Neural progenitor cell (in vitro differentiated cells): ENCODE data around the gene LITAFD. TPM values are rescaled to one million over a fixed set of nuclear protein-coding genes. Genes with fewer than 3 reads are reported as not detected.
A peak's percentile ranks its signal among the peaks of the same experiment; 100 is the strongest.

ENCODE experiments used
- DNase-seq: peaks from one replicate; pipeline ENCODE4 v3.0.0-alpha.2; 2016; ENCODE audit warnings: low spot score
- H2AFZ ChIP-seq: fragments of 200-600 bp; sonication (generic); replicated peaks from 2 replicates; pipeline ENCODE4 v1.6.1; 2016; ENCODE audit warnings: antibody characterized with exemption
- H3F3A ChIP-seq: fragments of 200-600 bp; sonication (generic); 2 replicates; pipeline ENCODE4 v1.6.1; 2016; ENCODE audit warnings: antibody characterized with exemption, low read depth
- H3K27ac ChIP-seq: fragments of 200-600 bp; sonication (generic); 2 replicates; pipeline ENCODE4 v1.5.1; 2016; ENCODE audit warnings: mild to moderate bottlenecking
- H3K27me3 ChIP-seq: fragments of 200-600 bp; sonication (generic); 2 replicates; pipeline ENCODE4 v1.6.1; 2016; ENCODE audit warnings: mild to moderate bottlenecking, moderate library complexity
- H3K36me3 ChIP-seq: fragments of 200-600 bp; sonication (generic); 2 replicates; pipeline ENCODE4 v1.5.1; 2016
- H3K4me1 ChIP-seq: fragments of 200-600 bp; sonication (generic); 2 replicates; pipeline ENCODE4 v1.6.1; 2016; ENCODE audit warnings: mixed run types
- H3K4me2 ChIP-seq: fragments of 200-600 bp; sonication (generic); 2 replicates; pipeline ENCODE4 v1.6.1; 2016
- H3K4me3 ChIP-seq: fragments of 200-600 bp; sonication (generic); 2 replicates; pipeline ENCODE4 v1.5.1; 2016
- H3K79me2 ChIP-seq: fragments of 200-600 bp; sonication (generic); 2 replicates; pipeline ENCODE4 v1.6.1; 2016; ENCODE audit warnings: low read depth
- H3K9ac ChIP-seq: fragments of 200-600 bp; sonication (generic); 2 replicates; pipeline ENCODE4 v1.6.1; 2016
- H3K9me3 ChIP-seq: fragments of 200-600 bp; sonication (generic); 2 replicates; pipeline ENCODE4 v1.5.1; 2016; ENCODE audit warnings: low read depth
- H4K20me1 ChIP-seq: fragments of 200-600 bp; sonication (generic); 2 replicates; pipeline ENCODE4 v1.6.1; 2016; ENCODE audit warnings: low read depth
- H3K27ac Mint-ChIP-seq: 3 replicates; pipeline ENCODE4 v1.8.0; 2021; ENCODE audit warnings: mixed read lengths
- H3K27me3 Mint-ChIP-seq: 2 replicates; pipeline ENCODE4 v1.8.0; 2022; ENCODE audit warnings: low read depth, mild to moderate bottlenecking, inconsistent platforms, moderate library complexity, mixed read lengths; ENCODE audit not compliant: insufficient read depth
- H3K36me3 Mint-ChIP-seq: 3 replicates; pipeline ENCODE4 v1.8.0; 2021; ENCODE audit warnings: mixed read lengths
- H3K4me1 Mint-ChIP-seq: 3 replicates; pipeline ENCODE4 v1.8.0; 2021; ENCODE audit warnings: mixed read lengths
- H3K4me3 Mint-ChIP-seq: 3 replicates; pipeline ENCODE4 v1.8.0; 2021; ENCODE audit warnings: mild to moderate bottlenecking, moderate library complexity, mixed read lengths
- H3K9me3 Mint-ChIP-seq: 3 replicates; pipeline ENCODE4 v1.8.0; 2020; ENCODE audit warnings: mixed read lengths
- EZH2 ChIP-seq: fragments of 200-600 bp; sonication (generic); IDR thresholded peaks from 2 replicates; pipeline ENCODE4 v1.6.1; 2017; ENCODE audit warnings: antibody characterized with exemption, mild to moderate bottlenecking, moderate library complexity
- EZH2phosphoT487 ChIP-seq: fragments of 200-600 bp; sonication (generic); IDR thresholded peaks from 2 replicates; pipeline ENCODE4 v1.6.1; 2017; ENCODE audit warnings: antibody characterized with exemption
- total RNA-seq: library from RNA; depleted of rRNA; stranded (reverse); fragments of >200 nt; gene quantifications from 2 replicates; pipeline ENCODE4 v1.2.3, GENCODE V29; 2015; ENCODE audit warnings: low replicate concordance
- TF ChIP-seq, protein P1 (sequence below): fragments of 200-600 bp; sonication (generic); IDR thresholded peaks from 2 replicates; pipeline ENCODE4 v1.5.1; 2017; ENCODE audit warnings: antibody characterized with exemption, mild to moderate bottlenecking

Gene LITAFD
- total RNA-seq, 1 donor from 2014 or later: not detected

DNA sequence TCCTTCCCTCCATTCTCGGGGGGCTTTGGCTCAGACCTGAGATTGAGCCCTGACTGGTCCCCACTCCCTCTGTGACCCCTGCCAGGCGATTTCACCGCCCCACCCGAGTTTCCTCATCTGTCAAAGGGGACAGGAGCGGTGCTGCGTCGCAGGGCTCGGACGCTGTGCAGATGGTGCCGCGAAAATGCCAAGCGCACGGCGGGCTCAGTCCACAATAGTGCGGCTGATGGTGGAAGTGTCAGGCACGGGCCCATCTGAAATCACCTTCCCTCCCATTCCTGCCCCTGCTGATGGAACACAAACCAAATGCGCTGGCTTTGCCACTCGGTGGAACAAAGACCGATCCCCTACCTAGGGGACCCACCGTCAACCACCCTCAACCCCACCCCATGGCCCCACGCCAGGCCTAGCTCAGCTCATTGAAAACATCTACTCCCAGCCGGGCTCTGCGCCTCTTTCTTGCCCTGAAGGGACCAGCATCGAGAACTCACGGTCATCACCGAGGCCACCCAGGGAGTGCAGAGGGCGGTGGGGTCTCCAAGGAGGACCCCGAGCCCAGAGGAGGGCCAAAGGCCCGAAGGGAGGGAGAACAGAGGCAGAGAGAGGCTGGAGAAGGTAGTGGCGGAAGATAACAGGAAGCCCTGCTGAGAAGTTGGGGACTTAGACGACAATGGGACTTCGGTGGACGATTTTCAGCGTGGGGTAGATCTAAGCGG is 14.8 kb upstream of the LITAFD start:
- Histone ChIP-seq H2AFZ (no peak overlapping the region), H3K4me2 (peak overlapping the region; percentile 90), H3K27me3 (no peaks in the 10 kb centered on the region), H3K9ac (peak overlapping the region; percentile 75), H3K27ac (no peak overlapping the region), H3K79me2 (peaks cover 64% of the 10 kb centered on the region), H3K4me3 (peak overlapping the region; percentile 96), H3K4me1 (peaks cover 39% of the 10 kb centered on the region), H4K20me1 (peaks cover 58% of the 10 kb centered on the region), H3K36me3 (no peaks in the 10 kb centered on the region), H3F3A (peaks cover 48% of the 10 kb centered on the region), H3K9me3 (no peaks in the 10 kb centered on the region)
- H3K4me3 Mint-ChIP-seq: peak overlapping the region; percentile 99
- peak overlapping the region; percentile 85 for H3K27ac Mint-ChIP-seq
- peak; percentile 62 for DNase-seq
- no peaks in the 10 kb centered on the region for H3K36me3 Mint-ChIP-seq
- peaks cover 54% of the 10 kb centered on the region for H3K4me1 Mint-ChIP-seq
- peaks cover 13% of the 10 kb centered on the region for H3K27me3 Mint-ChIP-seq
- TF ChIP-seq, protein P1, sequence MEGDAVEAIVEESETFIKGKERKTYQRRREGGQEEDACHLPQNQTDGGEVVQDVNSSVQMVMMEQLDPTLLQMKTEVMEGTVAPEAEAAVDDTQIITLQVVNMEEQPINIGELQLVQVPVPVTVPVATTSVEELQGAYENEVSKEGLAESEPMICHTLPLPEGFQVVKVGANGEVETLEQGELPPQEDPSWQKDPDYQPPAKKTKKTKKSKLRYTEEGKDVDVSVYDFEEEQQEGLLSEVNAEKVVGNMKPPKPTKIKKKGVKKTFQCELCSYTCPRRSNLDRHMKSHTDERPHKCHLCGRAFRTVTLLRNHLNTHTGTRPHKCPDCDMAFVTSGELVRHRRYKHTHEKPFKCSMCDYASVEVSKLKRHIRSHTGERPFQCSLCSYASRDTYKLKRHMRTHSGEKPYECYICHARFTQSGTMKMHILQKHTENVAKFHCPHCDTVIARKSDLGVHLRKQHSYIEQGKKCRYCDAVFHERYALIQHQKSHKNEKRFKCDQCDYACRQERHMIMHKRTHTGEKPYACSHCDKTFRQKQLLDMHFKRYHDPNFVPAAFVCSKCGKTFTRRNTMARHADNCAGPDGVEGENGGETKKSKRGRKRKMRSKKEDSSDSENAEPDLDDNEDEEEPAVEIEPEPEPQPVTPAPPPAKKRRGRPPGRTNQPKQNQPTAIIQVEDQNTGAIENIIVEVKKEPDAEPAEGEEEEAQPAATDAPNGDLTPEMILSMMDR: no peak
- no peak for TF ChIP-seq EZH2phosphoT487
- no peak for TF ChIP-seq EZH2
- H3K9me3 Mint-ChIP-seq: no peaks in the 10 kb centered on the region

DNA sequence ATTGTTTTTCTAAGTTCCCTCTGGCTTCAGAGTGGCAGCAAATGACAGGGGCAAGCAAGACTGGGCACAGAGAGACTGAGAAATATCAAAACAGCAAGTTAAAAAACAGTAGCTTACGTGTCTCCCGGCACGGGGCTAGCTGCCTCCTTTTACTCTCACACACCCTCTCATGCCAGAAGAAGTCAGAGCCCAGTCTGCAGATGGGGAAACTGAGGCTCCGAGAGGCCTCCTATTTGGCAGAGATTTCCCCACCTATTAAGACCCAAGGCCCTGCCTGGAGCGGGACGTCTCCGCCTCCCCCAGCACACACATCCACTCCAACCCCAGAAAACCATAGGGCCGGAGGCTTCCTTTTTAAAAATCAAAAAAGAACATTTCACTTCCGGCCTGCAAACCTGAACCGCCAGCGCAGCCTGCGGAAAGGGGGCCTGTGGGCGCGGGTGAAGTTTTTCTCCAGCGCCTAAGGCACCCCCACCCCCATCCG is 14.2 kb upstream of the LITAFD start:
- Histone ChIP-seq H3K9me3 (no peaks in the 10 kb centered on the region), H3K27me3 (no peaks in the 10 kb centered on the region), H3K79me2 (peaks cover 58% of the 10 kb centered on the region), H3K4me3 (peak overlapping the region; percentile 96), H3K9ac (peak overlapping the region; percentile 75), H3K27ac (peak overlapping the region; percentile 88), H3K4me2 (peak overlapping the region; percentile 90), H3K4me1 (peaks cover 39% of the 10 kb centered on the region), H2AFZ (no peak overlapping the region), H3F3A (peaks cover 48% of the 10 kb centered on the region), H4K20me1 (peaks cover 52% of the 10 kb centered on the region), H3K36me3 (no peaks in the 10 kb centered on the region)
- Mint-ChIP-seq H3K4me3 (peak overlapping the region; percentile 99), H3K4me1 (peaks cover 54% of the 10 kb centered on the region), H3K27ac (peak overlapping the region; percentile 85), H3K9me3 (no peaks in the 10 kb centered on the region), H3K36me3 (no peaks in the 10 kb centered on the region), H3K27me3 (peaks cover 13% of the 10 kb centered on the region)
- TF ChIP-seq EZH2phosphoT487 (no peak), EZH2 (no peak)
- TF ChIP-seq, protein P1: no peak
- DNase-seq: no peak

DNA sequence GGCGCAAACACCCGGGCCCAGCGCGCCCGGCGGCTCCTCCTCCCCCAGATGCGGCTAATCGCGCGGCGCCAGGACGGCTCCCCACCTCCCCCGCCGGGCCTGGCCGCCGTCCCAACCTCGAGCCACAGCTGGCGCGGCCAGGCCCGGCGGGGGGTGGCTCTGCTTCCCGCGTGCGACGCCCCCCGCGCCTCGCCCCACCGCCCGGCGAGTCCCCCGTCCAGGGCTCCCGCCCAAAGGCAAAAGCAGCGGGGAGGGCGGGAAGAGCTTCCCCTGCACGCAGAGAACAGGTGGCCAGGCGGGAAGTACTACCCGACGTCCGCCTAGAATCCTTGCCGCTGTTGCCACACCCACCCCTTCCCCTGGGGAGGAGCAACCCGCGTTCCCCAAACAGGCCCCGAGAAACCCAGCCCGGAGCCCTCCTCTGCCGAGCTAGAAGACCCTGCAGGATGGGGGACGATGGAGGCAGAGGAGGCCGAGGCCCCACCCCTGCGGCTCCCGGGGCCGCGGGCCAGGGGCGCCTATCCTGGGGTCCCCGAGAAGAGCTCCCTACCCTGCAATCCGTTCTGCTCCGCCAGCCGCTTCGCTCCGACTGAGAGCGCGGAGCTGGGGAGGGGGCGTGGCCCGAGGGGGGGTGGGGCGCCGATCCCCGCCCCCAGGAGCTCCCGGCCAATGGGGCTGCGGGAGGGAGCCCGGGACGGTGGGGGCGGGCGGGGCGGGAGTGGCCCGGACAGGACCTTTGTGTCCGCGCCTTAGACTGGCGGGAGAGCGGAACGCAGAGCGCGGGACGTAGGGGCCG is 13.5 kb upstream of the LITAFD start, which contains the start of gene CARHSP1:
CARHSP1 (minus strand) TSS at position 591 of the 796 bp plus-strand sequence. CDS start 9,678 bp downstream, outside the sequence.
- no peaks in the 10 kb centered on the region for H3K36me3 ChIP-seq
- H2AFZ ChIP-seq: peak within 1 kb of the TSS; percentile 85

More for the DNA sequence above, 13.5 kb upstream of the LITAFD start, which contains the start of gene CARHSP1:
- Histone ChIP-seq H3K4me1 (peaks cover 33% of the 10 kb centered on the region), H3K4me3 (peak within 1 kb of the TSS; percentile 96), H3K79me2 (peaks cover 51% of the 10 kb centered on the region), H3K27ac (peak within 1 kb of the TSS; percentile 88), H3K27me3 (no peaks in the 10 kb centered on the region), H3K4me2 (peak within 1 kb of the TSS; percentile 90), H3K9ac (peak within 1 kb of the TSS; percentile 75), H4K20me1 (peaks cover 45% of the 10 kb centered on the region), H3F3A (peaks cover 48% of the 10 kb centered on the region), H3K9me3 (no peaks in the 10 kb centered on the region)
- H3K27ac Mint-ChIP-seq: peak within 1 kb of the TSS; percentile 85
- H3K27me3 Mint-ChIP-seq: peaks cover 13% of the 10 kb centered on the region
- peaks cover 54% of the 10 kb centered on the region for H3K4me1 Mint-ChIP-seq
- H3K9me3 Mint-ChIP-seq: no peaks in the 10 kb centered on the region
- H3K4me3 Mint-ChIP-seq: peak within 1 kb of the TSS; percentile 99
- no peak for TF ChIP-seq EZH2phosphoT487
- TF ChIP-seq EZH2: no peak
- H3K36me3 Mint-ChIP-seq: no peaks in the 10 kb centered on the region
- DNase-seq: peak; percentile 97
